ENCODE measurements around the gene HIPK1. TPM values are rescaled to one million over a fixed set of nuclear protein-coding genes. Genes with fewer than 3 reads are reported as not detected.

The HIPK1 gene
- total RNA-seq, 1 experiment from 2014 or later = 41.5 TPM

DNA sequence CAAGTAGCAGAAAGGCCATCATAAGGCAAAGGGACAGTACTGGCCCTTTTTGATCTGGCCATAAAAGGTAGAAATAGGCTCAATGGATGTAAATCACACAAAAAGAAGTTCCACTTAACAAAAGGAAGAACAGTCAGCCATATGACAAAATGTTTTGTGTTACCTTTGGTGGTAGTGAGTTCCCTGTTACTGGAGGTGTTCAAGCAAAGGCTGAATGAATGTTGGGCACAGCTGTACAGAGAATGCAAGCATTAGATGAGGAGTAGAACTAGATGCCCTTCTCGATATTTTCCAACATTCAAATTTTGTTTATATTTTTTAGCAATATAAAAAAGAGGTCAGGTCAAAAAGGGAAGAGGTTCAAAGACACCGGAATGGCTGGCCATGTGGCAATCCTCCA is 70.1 kb downstream of the HIPK1 start:
- Histone ChIP-seq H3K27ac (ENCODE audit: low read length) (no peak overlapping the region), H3K27me3 (ENCODE audit: control insufficient read depth, insufficient read depth, low read length) (no peaks in the 10 kb centered on the region), H3K36me3 (ENCODE audit: control insufficient read depth, insufficient read depth, low read length) (no peaks in the 10 kb centered on the region), H3K4me3 (ENCODE audit: low read depth in 2 of 2, low read length in 2 of 2) (no peak overlapping the region), H3K4me1 (ENCODE audit: control insufficient read depth, insufficient read depth, low read length) (no peaks in the 10 kb centered on the region), H3K9me3 (ENCODE audit: control insufficient read depth, insufficient read depth, low read depth, low read length) (no peaks in the 10 kb centered on the region)
- BruUV-seq (replicated peaks) = no TSS peak
- in situ Hi-C loops (cut with HindIII; ENCODE audit: low pct_unique_long_range_greater_than_20kb, low sequenced_read_pairs) (no loop called here), intact Hi-C loops (cut with micrococcal nuclease; ENCODE audit: unreplicated experiment) (no loop called here)
- POLR2A ChIA-PET = no interaction called here
- ATAC-seq (no peak), DNase-seq (ENCODE audit: low read depth, low spot score) (no peak)
- TF ChIP-seq POLR2AphosphoS5 (IDR thresholded peaks at IDR 0.05; ENCODE audit: low read depth, low read length) (no peak), CTCF (IDR thresholded peaks at IDR 0.05) (no peak), SIN3A (IDR thresholded peaks at IDR 0.05; ENCODE audit: borderline replicate concordance, insufficient read depth, low read depth, low read length) (no peak), TCF7L2 (IDR thresholded peaks at IDR 0.05; ENCODE audit: low read depth, low read length) (no peak), REST (IDR thresholded peaks at IDR 0.05; ENCODE audit: insufficient read depth in 1 of 2, low read depth in 2 of 2, low read length in 1 of 2) (no peak)
- CTCF ChIA-PET = no interaction called here

DNA sequence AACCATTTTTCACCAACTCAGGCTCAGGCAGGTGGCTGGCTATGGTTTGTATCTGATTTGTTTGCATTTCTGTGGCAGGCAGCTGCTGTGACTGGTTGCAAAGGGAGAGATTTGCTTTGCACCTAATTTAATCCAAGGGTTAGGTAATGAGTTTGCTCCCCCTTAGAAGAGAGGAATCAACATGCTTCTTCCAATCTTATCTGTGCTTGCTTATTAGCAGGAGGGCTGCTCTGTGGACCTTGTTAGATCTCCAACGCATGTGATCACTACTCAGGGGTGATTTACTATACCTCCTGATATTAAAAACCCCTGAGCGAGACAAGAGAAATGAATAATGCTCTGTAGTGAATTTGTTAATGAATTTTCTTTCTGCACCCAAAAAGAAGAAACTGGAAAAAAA is 70.7 kb downstream of the HIPK1 start:
- intact Hi-C loops (cut with micrococcal nuclease; ENCODE audit: unreplicated experiment) = no loop called here
- POLR2A ChIA-PET = no interaction called here
- H3K9me3 ChIP-seq (ENCODE audit: control insufficient read depth, insufficient read depth, low read depth, low read length) = no peaks in the 10 kb centered on the region
- TF ChIP-seq TCF7L2 (IDR thresholded peaks at IDR 0.05; ENCODE audit: low read depth, low read length) (no peak), REST (IDR thresholded peaks at IDR 0.05; ENCODE audit: insufficient read depth in 1 of 2, low read depth in 2 of 2, low read length in 1 of 2) (no peak), CTCF (IDR thresholded peaks at IDR 0.05) (no peak), SIN3A (IDR thresholded peaks at IDR 0.05; ENCODE audit: borderline replicate concordance, insufficient read depth, low read depth, low read length) (no peak), POLR2AphosphoS5 (IDR thresholded peaks at IDR 0.05; ENCODE audit: low read depth, low read length) (no peak)
- H3K27ac ChIP-seq (ENCODE audit: low read length) = no peak overlapping the region
- no peak for ATAC-seq
- no TSS peak for BruUV-seq (replicated peaks)
- in situ Hi-C loops (cut with HindIII; ENCODE audit: low pct_unique_long_range_greater_than_20kb, low sequenced_read_pairs) = no loop called here
- no peaks in the 10 kb centered on the region for H3K4me1 ChIP-seq (ENCODE audit: control insufficient read depth, insufficient read depth, low read length)
- CTCF ChIA-PET = no interaction called here
- H3K4me3 ChIP-seq (ENCODE audit: low read depth in 2 of 2, low read length in 2 of 2) = no peak overlapping the region
- no peak for DNase-seq (ENCODE audit: low read depth, low spot score)
- H3K36me3 ChIP-seq (ENCODE audit: control insufficient read depth, insufficient read depth, low read length) = no peaks in the 10 kb centered on the region
- no peaks in the 10 kb centered on the region for H3K27me3 ChIP-seq (ENCODE audit: control insufficient read depth, insufficient read depth, low read length)

Data from Panc1 (cell line).